Measurements from ENCODE around the gene TMEM45B.

DNA sequence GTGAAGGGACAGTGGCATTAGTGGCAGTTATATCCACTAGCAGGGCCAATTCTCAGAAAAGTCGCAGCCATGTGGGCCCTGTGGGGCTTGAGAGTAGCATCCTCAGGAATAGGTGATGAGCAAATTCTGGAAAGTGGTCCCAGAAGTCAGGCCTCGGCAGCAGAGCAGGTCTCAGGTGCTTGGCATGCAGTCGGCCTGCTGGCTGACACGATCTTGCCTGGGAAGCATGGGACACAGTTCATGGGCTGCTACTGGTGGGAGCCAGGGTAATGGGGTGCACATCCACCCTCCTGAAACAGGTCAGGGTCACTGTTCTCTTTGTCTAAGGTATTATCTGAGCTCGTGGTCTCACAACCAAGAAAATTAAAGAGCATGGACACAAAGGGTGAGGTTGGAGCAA is 36.8 kb upstream of the TMEM45B start:
- TF ChIP-seq, protein P1, sequence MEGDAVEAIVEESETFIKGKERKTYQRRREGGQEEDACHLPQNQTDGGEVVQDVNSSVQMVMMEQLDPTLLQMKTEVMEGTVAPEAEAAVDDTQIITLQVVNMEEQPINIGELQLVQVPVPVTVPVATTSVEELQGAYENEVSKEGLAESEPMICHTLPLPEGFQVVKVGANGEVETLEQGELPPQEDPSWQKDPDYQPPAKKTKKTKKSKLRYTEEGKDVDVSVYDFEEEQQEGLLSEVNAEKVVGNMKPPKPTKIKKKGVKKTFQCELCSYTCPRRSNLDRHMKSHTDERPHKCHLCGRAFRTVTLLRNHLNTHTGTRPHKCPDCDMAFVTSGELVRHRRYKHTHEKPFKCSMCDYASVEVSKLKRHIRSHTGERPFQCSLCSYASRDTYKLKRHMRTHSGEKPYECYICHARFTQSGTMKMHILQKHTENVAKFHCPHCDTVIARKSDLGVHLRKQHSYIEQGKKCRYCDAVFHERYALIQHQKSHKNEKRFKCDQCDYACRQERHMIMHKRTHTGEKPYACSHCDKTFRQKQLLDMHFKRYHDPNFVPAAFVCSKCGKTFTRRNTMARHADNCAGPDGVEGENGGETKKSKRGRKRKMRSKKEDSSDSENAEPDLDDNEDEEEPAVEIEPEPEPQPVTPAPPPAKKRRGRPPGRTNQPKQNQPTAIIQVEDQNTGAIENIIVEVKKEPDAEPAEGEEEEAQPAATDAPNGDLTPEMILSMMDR (conservative IDR thresholded peaks at IDR 0.05 in 1 of 2, IDR thresholded peaks at IDR 0.05 in 1 of 2; ENCODE audit: low read depth in 1 of 2, low read length in 2 of 2) = no peak
- no peak for TF ChIP-seq EZH2 (IDR thresholded peaks at IDR 0.05; ENCODE audit: low read length, missing control alignments)

All from fibroblast of lung (primary cell).